NCI-H524 treated with DMSO at 0.1 percent for 48 hours (cell line): ENCODE results near the gene IFFO2.

Experiments
- DNase-seq: peaks from one replicate; lab custom pipeline; 2025; lab: John Stamatoyannopoulos, UW

IFFO2 gene

DNA sequence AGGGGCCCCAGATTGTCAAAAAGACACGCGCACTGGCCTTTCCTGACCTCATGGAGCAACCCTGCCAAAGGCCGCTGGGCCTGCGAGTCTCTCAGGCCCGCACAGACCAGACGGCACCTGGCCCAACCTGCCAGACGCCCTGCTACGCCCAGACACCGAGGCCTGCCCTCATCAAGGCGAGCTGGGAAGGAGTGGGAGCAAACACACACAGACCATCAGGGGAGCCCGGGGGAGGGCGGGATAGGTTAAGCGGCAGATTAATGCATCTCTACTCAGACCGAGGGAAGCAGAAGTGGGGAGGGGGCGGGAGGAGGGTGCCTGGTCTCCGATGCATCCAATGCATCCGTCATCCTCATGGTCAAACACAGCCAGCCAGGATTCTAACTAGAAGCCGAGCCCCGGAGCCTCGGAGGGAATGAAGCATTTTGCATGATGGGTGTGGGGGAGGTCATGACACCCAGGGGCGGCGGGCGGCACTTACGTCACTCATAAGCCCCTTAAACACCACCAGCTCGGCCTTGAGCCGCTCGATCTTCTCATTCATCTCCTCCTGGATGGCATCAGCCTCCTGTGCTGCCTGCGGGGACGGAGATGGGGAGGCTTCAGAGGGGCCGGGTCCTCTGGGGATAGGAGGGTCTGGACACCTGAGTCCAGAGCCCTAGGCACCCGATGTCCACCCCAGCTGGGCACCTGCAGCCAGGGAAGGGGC lies 37.1 kb downstream of the IFFO2 start:
- no peak for DNase-seq

DNA sequence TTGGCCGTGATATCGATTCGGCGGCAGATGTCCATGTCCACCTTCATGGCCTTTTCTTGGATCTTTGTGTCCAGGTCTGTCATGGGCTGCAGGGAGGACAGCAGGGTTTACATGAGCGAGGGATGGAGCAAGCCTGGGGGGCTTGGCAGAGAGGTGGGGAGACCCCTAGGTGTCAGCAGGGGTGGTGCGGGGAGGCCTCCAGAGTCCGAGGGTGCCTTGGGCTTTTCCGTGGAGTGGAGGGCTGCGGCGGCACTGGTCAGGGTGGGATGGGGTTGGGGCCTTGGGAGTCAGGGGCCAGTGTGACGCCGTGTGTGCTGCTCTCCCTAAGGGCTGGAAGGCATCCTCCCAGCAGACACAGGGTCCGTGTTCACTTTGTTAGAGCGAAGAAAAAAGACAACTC lies 38.1 kb downstream of the IFFO2 start:
- DNase-seq = no peak

- DNase-seq = no peak
Measured at GRCh38 chr1:18917071-18917799, 39.2 kb downstream of the IFFO2 start.

- no peak for DNase-seq
Measured at GRCh38 chr1:18915341-18915740, 41.1 kb downstream of the IFFO2 start.

GRCh38 chr1:18913065-18913835 lies 43.2 kb downstream of the IFFO2 start:
- DNase-seq = no peak

GRCh38 chr1:18912550-18912949 lies 43.9 kb downstream of the IFFO2 start:
- no peak for DNase-seq

DNA sequence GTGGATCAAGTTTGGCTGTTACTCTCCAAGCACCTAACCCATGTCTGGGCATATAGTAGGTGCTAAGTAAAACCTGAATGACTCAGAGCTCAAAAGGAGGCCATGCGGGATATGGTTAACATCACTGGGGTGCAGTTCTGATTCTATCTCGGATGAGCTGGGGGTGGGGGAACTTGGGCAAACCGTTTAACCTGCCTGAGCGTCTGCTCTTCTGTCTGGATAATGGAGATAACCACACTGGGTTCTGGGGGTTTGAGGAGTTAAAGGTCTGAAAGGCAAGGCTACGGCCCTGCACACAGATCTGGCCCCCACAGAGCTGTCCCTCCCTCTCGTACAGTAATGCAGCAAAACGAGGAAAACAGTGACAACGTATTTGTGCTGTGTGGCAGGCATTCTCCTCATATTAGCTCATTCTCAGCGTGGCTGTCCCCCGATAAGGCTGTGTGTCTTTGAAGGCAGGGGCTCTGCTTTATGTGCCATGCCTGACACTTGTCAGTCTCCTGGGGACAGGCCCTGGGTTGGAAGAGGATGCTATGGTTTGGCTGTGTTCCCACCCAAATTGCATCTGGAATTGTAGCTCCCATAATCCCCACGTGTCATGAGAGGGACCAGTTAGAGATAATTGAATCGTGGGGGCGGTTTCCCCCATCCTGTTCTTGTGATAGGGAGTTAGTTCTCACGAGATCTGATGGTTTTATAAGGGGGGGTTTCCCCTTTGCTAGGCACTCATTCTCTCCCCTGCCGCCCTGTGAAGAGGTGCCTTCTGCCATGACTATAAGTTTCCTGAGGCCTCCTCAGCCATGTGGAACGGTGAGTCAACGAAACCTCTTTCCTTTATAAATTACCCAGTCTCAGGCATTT lies 47.3 kb downstream of the IFFO2 start:
- no peak for DNase-seq

DNA sequence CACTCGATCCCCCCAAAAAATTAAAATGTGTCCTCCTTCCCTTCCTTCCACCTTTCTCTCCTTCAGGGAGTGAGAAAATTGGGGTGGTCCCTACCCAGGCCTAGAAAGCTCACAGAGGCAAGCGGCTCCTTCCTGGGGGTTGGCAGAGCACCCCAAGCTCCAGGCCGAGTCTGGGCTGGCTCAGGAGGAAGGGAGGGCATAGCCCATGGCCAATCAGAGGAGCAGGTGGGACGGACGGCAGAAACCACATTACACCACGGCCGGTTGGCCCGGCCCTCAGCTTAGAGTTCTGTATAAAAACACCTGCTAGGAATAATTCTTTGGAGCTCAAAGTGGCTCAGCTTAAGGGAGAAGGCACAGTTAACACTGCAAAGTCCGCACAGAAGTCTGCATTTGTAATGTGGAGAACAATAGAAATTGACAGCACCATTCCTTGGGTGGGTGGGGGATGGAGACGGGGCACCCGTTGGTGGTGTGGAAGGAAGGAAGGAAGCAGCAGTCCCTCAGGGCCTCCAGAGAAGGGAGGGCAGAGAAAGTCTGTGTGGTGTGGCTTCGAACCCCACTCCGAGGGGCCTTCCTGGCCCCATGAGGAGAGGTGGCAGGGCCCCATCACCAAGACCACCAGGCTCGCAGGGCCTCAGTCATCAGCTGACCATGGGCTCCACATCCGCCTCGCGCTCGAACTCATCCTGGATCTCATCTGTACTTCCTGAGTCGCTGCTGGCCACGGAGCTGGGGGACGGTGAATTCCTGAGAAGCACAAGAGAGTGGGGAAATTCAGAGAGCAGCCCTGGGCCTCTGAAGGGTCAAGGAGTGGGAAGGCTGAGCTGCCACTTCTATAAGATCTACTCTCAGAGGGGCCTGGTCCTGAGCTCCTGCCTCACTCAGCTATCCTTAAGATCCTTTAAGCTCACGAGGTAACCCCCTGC lies 48.3 kb downstream of the IFFO2 start:
- no peak for DNase-seq

GRCh38 chr1:18907021-18907916 lies 49.2 kb downstream of the IFFO2 start:
- DNase-seq = no peak

- no peak for DNase-seq
Measured at GRCh38 chr1:18903291-18903756, 53.2 kb downstream of the IFFO2 start.

GRCh38 chr1:18902523-18903290 lies 53.8 kb downstream of the IFFO2 start, which contains the start of gene ALDH4A1:
TSS of gene ALDH4A1 (minus strand) at chr1:18902555. CDS start at chr1:18902523, 32 bp downstream.
- peak; percentile 93 for DNase-seq

DNA sequence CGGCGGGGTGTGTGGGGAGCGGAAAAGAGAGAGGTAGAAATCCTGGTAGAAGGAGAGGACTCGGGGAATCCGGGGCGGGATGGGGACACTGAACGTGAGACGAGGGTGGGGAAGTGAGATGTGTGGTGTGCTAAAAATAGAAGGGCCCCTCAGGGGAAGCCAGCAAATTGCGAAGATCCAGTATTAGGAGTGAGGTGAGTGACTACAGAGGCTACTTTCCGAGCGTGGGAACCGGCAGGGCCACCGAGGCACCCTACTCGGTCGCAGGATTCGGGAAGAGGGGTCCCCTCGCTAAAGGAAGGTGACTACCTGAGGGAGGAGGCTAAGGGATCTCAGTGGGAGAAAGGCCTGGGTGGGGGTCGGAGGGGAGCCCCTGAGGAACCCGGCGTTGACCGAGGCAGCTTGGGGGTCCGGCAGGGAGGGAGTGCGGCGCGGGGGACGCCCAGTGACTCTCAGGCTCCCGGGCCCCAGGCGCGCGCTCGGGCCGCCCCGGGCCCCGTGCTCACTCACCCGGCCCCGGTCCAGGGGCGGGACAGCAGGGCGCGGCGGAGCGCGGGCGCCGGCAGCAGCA lies 54.4 kb downstream of the IFFO2 start:
- no peak for DNase-seq

DNA sequence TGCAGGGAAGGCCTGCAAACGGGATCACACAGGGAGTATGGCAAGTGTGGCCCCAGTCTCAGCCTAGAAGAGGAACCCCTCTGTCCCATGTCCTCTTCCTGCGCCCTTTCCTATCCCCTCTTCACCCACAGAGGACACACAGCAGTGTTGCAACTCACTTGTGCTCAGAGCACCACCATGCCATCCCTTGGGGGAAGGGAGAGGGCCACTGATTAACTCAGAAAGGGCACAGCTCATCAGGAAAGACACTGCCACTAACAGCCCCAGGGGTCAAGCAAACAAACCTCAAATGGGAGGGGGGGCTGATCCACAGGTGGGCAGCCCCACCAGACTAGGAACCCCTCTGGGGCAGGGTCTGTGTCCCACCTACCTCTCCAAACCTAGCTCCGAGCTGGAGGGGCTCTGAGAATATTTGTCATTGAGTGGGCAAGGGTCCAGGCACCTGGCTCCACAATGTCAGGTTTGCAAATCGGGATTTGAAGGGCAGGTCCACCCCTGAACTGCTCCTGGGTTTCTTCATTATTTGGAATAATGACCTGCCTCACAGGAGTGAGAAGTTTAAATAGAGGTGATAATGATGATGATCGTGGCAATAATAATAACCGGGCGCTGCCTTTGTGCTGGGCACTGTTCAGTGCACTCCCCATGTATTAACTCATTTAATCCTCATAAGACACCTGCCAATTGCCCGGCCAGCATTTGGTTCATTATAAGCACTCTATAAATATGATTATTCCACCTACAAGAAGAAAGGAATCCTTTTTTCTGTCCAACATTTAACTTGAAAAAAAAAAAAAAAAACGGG lies 55.1 kb downstream of the IFFO2 start:
- no peak for DNase-seq

DNA sequence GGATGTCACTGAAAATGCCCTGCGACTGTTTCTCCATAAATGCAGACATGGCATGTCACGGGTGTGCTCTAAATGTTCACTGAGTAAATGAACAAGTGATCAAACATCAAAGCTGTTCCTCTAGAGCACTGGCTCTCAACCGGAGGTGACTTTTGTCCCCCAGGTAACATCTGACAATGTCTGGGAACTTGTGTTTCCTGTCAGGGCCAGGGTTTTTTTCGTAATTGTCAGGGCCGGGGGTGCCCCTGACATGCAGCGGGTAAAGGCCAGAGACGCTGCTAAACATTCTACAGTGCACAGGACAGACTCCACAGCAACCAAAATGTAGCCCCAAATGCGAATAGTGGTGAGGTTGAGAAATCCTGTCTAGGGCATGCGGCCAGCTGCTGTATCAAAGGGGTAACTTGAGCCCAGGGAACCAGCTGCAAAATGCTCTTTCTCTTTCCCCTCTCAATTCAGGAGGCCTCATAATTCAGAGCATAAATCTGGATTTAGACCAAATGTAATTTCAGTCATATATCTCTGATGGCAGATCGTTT lies 56.1 kb downstream of the IFFO2 start:
- no peak for DNase-seq

DNA sequence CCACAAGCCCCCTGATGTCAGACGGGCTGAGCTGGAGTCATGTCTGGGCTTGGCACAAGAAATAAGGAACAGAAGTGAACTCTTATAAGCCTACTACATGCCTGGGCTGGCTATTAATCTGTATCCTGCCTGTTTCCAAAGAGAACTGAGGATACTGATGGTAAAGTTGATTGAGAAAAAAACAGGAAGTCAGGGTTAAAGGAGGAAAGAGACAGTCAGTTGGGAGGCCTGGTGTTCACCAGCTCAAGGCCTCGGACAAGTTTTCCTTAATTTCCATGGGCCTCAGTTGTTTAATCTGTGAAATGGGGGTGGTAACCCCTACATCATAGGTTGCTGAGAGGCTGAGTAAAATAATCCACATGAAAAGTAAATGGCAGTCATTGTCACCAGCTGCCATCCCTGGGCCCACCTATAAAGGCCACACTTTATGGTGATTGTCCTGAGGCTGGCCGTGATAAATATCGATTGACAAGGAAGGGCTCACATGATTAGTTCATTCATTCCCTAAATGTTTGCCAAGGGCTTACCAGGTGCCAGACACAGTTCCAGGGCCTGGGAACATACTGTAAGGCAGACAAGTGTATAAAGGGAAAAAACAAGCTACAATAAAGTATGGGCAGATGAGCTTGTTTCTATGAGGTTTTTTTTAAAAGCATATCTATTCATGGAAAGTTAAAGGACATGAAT lies 57.0 kb downstream of the IFFO2 start:
- DNase-seq = no peak

DNA sequence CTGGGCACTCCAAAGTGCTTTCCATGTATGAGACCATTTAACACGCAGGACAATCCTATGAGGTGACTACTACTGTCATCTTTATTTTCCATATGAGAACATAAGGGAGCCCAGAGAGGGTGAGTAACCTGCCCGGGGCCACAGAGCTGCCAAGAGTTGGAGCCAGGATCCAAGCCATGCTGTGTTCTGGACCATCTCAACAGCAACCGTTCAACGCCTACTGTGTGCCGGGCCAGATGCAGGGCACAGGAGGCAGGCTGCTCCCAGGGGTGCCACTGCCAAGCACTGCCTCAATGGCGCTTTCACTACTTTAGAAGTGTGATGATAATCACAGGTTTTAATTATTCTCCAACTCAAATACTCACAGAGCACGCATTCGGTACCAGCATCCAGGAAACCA lies 57.9 kb downstream of the IFFO2 start:
- no peak for DNase-seq

- no peak for DNase-seq
Measured at GRCh38 chr1:18895317-18895716, 61.2 kb downstream of the IFFO2 start.
